Stimulated activated CD8-positive, alpha-beta memory T cell treated with anti-CD3 and anti-CD28 coated beads, Interleukin-2, amount 100 ng/mL, for 1 hour (primary cell): Measurements from ENCODE around the gene LRRC59.
"Not testable (repeated sequence)": the region's sequence is repeated elsewhere in the genome, so short reads cannot be mapped to it uniquely, and the experiment has no call there.

ENCODE experiments used
- DNase-seq, 2 donors: peaks; one replicate each; pipeline ENCODE4 v3.0.0-alpha.2; 2020; ENCODE audit warnings: low read depth in 2 of 2

LRRC59 gene

GRCh38 chr17:50424996-50425681 lies 27.8 kb upstream of the LRRC59 start:
- no peak for DNase-seq

GRCh38 chr17:50424246-50424995 lies 27.1 kb upstream of the LRRC59 start:
- DNase-seq = no peak

DNA sequence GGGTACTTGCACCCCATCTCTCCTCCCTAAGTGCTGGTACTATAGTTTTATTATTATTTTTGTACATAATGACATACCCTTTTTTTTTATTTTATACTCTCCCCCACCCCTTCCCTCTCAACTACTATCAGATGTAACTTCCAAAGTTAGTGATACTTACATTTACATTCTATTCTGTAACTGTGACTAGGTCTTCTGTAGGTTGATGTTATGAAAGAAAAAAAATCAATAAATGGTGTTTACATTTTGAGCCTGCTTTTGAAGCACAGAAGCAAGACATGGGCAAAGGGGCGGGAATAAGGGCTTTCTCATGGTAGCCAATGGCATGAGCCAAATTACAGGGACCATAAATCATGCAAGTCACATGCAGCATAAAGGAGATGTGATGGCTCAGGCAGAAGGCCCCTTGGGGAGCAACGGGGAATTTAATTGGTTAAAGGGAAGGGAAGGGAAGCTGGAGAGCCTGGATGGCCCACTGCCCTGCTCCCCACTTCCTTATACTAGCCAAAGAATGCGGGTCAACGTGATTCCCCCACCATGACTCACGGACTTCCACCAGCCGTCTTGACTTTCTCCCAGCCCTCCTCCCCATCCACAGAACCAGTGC lies 26.3 kb upstream of the LRRC59 start:
- no peak for DNase-seq

GRCh38 chr17:50422738-50423137 lies 25.4 kb upstream of the LRRC59 start:
- DNase-seq = no peak

GRCh38 chr17:50421308-50422051 lies 24.2 kb upstream of the LRRC59 start:
- no peak for DNase-seq

DNA sequence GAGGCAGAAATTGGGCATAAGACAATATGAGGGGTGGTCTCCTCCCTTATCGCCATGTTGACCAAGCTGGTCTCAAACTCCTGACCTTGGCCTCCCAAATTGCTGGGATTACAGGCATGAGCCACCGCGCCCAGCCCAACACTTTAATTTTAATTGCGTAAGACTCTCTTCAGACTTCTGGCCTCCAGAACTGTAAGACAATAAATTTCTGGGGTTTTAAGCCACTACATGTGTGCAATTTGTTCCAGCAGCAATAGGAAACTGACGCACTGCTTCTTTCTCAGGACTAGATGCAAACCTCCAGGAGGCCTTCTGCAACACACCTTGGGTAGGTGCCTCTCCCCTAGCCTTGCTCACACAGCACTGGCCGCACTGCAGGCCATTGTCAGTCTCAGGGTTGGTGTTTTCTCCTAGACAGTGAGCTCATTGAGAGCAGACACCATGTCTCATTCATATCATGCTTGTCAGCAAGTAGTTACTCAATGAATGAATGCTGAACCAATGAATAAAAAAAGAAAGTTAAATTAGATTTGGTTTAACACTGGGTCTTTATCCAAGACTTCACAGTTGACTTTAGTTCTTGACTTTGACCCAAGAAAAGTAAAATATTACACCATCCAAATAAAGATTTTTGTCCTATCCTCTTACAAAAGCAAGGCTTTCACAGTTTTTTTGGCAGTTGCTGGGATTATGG lies 23.2 kb upstream of the LRRC59 start:
- no peak for DNase-seq

DNA sequence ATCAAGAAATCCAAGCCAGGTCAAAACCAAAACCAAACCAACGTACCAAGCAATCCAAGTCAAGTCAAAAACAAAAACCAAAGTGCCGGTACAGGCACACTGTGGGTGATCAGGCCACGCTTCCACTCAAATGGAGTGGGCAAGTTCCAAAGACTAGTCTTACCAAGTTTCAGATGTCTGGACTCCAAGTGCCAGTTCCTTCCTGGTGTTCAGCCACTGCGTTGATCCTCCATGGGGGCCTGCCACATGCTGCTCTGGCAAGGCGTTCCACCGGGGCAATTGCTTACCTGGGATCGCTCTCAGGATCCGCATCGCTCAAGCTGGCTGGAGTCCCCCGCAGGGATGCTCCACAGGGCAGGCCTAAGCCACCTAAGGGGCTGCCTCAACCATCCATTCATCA lies 22.3 kb upstream of the LRRC59 start:
- not testable (repeated sequence) for DNase-seq

DNA sequence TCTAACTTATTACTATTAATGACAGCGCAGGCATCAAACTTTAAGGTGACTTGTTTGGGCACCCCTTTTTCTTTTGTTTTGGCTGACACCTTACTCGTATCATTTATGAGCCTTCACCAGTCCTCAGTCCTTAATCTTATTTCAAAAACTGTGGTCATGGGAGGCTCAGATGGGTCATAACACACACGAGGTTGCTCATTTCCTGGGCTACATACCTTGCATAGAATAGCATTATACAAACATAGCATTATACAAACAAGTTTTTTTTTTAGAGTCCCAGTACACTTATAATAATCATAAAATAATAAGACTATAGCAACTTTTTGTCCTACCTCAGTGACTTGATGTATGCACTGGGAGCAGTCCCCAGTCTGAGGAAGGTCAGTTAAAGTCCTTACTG lies 17.5 kb upstream of the LRRC59 start:
- DNase-seq = no peak

GRCh38 chr17:50412188-50412732 lies 14.9 kb upstream of the LRRC59 start:
- no peak for DNase-seq

- DNase-seq = no peak
Measured at GRCh38 chr17:50407921-50408320, 10.6 kb upstream of the LRRC59 start.

- no peak for DNase-seq
Measured at GRCh38 chr17:50406578-50406977, 9.3 kb upstream of the LRRC59 start.

GRCh38 chr17:50405351-50405750 lies 8.0 kb upstream of the LRRC59 start:
- not testable (repeated sequence) for DNase-seq

DNA sequence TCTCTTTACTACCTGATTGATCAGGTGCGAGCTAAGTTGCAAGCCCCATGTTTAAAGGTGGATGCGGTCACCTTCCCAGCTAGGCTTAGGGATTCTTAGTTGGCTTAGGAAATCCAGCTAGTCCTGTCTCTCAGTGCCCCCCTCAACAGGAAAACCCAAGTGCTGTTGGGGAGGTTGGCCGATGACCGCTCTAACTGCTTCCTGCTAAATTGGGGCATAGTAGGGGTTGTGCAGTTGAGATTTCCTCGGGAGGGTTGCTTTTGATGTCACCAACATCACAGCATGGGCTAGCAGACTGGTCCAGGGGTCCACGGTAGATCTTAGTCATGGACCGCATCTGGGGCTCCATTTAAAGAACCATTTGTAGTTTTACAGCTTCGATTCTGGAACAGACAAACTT lies 2.3 kb upstream of the LRRC59 start:
- DNase-seq = not testable (repeated sequence)

DNA sequence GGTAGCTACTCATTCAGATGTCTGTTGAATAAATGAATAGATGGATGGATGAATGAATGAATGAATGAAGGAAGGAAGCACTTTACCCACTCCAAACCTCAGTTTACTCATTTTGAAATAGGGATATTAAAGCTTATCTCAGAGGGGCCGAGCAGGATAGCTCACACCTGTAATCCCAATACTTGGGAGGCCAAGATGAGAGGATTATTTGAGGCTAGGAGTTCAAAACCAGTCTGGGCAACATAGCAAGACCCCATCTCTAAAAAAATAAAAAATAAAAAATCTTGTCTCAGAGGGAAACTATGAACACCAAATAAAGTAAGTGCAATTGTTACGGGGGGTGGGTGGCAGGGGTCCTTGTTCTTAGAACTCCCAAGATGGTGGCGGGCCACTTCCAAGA lies 1.3 kb upstream of the LRRC59 start:
- not testable (repeated sequence) for DNase-seq

GRCh38 chr17:50397919-50398285 lies 579 bp upstream of the LRRC59 start:
- no peak for DNase-seq

DNA sequence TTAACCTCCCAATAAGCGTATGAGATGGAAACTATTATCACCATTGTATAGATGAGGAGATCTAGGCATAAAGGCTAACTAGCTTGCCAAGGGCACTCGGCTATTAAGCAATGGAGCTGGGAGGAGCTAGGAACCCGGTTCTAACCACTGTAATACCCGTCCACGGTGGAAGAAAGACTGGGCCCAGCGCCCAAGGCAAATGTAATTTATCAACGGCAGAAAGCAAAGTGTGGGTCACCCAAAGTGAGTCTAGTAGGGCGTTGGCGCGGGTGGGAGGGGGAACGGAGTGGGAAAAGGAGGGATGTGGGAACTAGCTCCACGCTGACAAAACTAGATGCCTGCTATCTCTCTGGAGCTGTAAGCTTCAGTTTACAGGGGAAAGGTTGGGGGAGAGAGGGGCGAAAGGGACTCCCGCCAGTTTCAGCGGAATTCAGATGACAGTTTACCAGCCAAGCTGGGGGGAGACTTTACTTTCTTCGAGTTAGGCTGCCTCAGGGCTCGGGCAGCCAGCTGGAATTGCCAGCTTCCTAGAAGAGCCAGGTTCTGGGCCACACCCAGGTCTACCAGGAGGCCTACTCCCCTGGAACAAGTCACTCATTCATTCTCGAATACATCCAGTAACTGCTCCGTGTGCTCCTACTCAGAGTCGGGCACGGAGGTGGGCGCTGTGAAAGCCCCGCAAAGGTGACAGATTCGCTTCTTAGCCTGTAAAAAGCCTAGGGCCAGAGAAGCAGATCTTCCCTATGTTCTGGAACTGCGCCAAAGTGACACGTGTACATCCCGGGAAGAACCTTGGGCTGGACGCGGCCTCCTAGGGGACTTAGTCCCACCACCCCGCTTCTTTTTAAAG lies 837 bp downstream of the LRRC59 start:
- DNase-seq = no peak

- DNase-seq = no peak
Measured at GRCh38 chr17:50394711-50395110, 2.6 kb downstream of the LRRC59 start.

DNA sequence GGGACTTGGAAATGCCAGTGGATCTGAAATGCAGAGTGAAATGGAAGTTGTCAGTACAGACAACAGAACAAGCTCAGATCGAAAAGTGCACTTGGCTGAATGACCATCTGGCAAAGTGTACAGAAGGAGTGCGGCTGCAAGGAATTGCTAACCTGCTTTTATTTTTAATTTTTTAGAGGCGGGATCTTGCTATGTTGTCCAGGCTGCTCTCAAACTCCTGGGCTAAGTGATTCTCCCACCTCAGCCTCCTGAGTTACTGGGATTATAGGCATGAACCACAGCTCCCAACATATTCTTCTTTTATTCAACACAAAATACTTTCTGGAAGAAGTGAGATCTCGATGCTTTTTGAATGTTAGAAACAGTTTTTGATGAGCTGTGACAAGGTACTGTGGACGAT lies 3.6 kb downstream of the LRRC59 start:
- no peak for DNase-seq

DNA sequence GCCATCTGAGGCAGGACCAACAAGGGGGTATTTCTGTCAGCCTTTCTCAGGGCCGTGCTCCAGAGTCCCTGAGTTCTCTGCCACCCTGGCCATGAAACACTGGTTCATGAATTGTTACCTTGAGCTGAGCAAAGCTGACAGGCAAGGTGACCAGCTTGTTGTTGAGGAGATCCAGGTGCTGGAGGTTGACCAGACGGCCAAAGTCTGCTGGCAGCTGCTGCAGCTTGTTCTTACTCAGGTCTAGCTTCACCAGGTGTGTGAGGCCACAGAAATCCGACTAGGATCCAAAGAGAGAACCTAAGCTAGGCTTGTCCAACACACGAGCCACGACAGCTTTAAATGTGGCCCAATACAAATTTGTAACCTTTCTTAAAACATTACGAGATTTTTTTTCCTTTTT lies 4.7 kb downstream of the LRRC59 start:
- no peak for DNase-seq

GRCh38 chr17:50389534-50389933 lies 7.8 kb downstream of the LRRC59 start:
- DNase-seq = no peak

DNA sequence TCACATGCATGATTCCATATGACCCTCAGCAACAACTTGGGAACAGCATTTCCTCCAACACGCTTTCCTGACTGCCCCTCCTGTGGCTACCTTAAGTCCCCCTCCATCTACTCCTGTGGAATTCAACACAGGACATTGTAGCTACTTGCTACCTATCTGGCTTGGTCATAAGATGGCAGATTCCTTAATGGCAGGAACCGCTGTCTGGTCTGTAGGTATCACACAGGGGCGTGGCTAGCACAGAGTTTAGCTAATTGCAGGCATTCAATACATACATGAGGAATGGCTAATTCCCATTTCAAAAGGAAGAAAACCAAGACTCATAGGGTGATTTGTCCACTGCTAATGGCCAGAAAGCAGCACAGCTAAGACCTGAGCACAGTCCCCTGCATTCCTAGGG lies 8.6 kb downstream of the LRRC59 start:
- DNase-seq = no peak
